Cardiac fibroblast (primary cell): ENCODE data around the gene CSF2.

Experiments used
- DNase-seq, 2 donors: peaks; one replicate each; pipeline versions ENCODE4 v3.0.0 to v3.0.0-alpha.2; 2010; ENCODE audit warnings: low read depth in 2 of 2
- H3K4me3 ChIP-seq, 2 donors: replicated peaks in 1 of 2; 1 replicate in 1 of 2; 2 replicates in 1 of 2; pipeline ENCODE4 v1.5.1; 2011; ENCODE audit warnings: low read depth in 2 of 2, low read length in 2 of 2, mild to moderate bottlenecking in 2 of 2, moderate library complexity in 1 of 2
- CTCF ChIP-seq: IDR thresholded peaks from one replicate; pipeline ENCODE4 v1.5.1; 2011; ENCODE audit warnings: low read depth, mild to moderate bottlenecking, low read length, inconsistent platforms

The CSF2 gene

DNA sequence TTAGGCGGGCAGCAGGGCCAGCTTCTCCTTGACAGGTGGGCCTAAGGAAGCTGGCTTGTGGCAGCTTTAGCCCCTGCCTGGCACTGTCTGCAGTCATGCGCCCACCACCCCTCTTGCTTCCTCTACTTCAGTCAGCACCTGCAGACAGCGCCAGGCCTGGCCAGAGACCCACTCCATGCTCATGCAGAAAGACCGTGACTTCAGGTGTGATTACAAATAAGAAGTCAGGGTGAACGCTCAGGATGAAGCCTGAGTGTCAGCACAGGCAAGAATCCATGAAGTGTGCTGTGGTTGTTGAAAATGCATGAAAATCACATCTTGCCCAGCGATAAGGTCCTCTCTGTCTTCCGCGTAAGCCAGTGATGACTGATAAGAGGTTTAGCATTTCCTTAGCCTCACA lies 3.4 kb downstream of the CSF2 start:
- DNase-seq, result no peak

DNA sequence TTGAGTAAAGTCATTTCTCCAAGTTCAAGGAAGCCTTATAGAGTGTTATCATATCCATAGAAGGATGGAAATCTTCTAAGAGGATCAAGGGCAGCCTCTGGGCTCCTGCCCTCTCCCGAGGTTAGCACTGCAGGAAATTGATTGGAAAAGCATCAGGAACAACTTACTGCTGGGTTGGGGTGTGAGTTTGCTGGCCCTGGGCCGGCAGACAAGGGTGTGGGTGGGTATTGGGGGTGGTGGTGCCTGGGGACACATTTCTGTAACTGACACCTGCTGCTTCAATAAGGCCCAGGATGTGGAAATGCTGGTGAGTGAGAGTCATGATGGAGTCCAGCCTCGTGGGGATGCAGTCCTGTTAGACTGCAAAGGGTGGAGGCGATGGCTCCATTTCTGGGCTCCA lies 5.5 kb downstream of the CSF2 start:
- no peak for DNase-seq
- no peak for TF ChIP-seq CTCF
- H3K4me3 ChIP-seq, result no peak overlapping the region

More for the DNA sequence above, 3.4 kb downstream of the CSF2 start:
- no peak overlapping the region for H3K4me3 ChIP-seq
- TF ChIP-seq CTCF, result no peak

- no peak overlapping the region for H3K4me3 ChIP-seq
- no peak for TF ChIP-seq CTCF
- no peak for DNase-seq
These were observed 6.0 kb downstream of the CSF2 start for GRCh38 chr5:132079619-132080018.

- no peak overlapping the region for H3K4me3 ChIP-seq
- DNase-seq, result no peak
- TF ChIP-seq CTCF, result no peak
These were observed 7.0 kb downstream of the CSF2 start for GRCh38 chr5:132080595-132080994.

GRCh38 chr5:132081458-132081857 lies 7.9 kb downstream of the CSF2 start:
- no peak for DNase-seq
- no peak for TF ChIP-seq CTCF
- H3K4me3 ChIP-seq, result no peak overlapping the region

GRCh38 chr5:132082329-132083023 lies 8.9 kb downstream of the CSF2 start:
- DNase-seq, result no peak
- no peak overlapping the region for H3K4me3 ChIP-seq
- no peak for TF ChIP-seq CTCF
